ENCODE measurements around the gene MYO1C.
"Not testable (repeated sequence)": the region's sequence is repeated elsewhere in the genome, so short reads cannot be mapped to it uniquely, and the experiment has no call there.

The MYO1C gene

GRCh38 chr17:1420163-1420562 is 72.3 kb downstream of the MYO1C start:
- no peak overlapping the region for H3K27ac Mint-ChIP-seq
- H3K4me3 Mint-ChIP-seq = no peak overlapping the region
- no peaks in the 10 kb centered on the region for H3K9me3 Mint-ChIP-seq
- DNase-seq = no peak
- no peak for ATAC-seq
- no peaks in the 10 kb centered on the region for H3K27me3 Mint-ChIP-seq
- H3K36me3 Mint-ChIP-seq (ENCODE audit: low read depth) = peaks cover 22% of the 10 kb centered on the region
- peaks cover 17% of the 10 kb centered on the region for H3K4me1 Mint-ChIP-seq

GRCh38 chr17:1418476-1418875 is 74.0 kb downstream of the MYO1C start:
- not testable (repeated sequence) for ATAC-seq, H3K9me3 Mint-ChIP-seq, H3K4me1 Mint-ChIP-seq, H3K27me3 Mint-ChIP-seq, H3K4me3 Mint-ChIP-seq, H3K27ac Mint-ChIP-seq, DNase-seq
- H3K36me3 Mint-ChIP-seq (ENCODE audit: low read depth) = peaks cover 17% of the 10 kb centered on the region

GRCh38 chr17:1416414-1416813 is 76.1 kb downstream of the MYO1C start:
- ATAC-seq (no peak), DNase-seq (no peak)
- Mint-ChIP-seq H3K36me3 (ENCODE audit: low read depth) (peaks cover 8% of the 10 kb centered on the region), H3K27ac (no peak overlapping the region), H3K4me1 (no peaks in the 10 kb centered on the region), H3K27me3 (no peaks in the 10 kb centered on the region), H3K9me3 (no peaks in the 10 kb centered on the region), H3K4me3 (no peak overlapping the region)

GRCh38 chr17:1414634-1415033 is 77.9 kb downstream of the MYO1C start:
- Mint-ChIP-seq H3K27me3 (no peaks in the 10 kb centered on the region), H3K4me1 (no peaks in the 10 kb centered on the region)

More at GRCh38 chr17:1414634-1415033, 77.9 kb downstream of the MYO1C start:
- H3K27ac Mint-ChIP-seq = no peak overlapping the region
- DNase-seq = no peak
- no peaks in the 10 kb centered on the region for H3K9me3 Mint-ChIP-seq
- H3K36me3 Mint-ChIP-seq (ENCODE audit: low read depth) = peaks cover 1% of the 10 kb centered on the region
- no peak for ATAC-seq
- H3K4me3 Mint-ChIP-seq = no peak overlapping the region
